ENCODE measurements around the gene TSPYL6. TPM values are rescaled to one million over a fixed set of nuclear protein-coding genes. Genes with fewer than 3 reads are reported as not detected.

Gene TSPYL6
- total and polyA plus RNA-seq, 2 donors (not counting 3 experiments of a cell fraction or from before 2014, with no cell fraction given), result 0.03 TPM; not detected in 1

- H4K20me1 ChIP-seq (replicated peaks; ENCODE audit: control insufficient read depth, extremely low read depth, insufficient read depth, low read length), result no peaks in the 10 kb centered on the region
- dilution Hi-C loops (cut with MboI; ENCODE audit: extremely low pct_ligation_motif_present, low sequenced_read_pairs), result no loop called here
- peak overlapping the region; percentile 42 for H2AFZ ChIP-seq (ENCODE audit: low read depth, low read length)
- intact Hi-C loops (cut with micrococcal nuclease), result loop anchor here (5.0 kb wide), 1 partner anchor 74 kb away; no protein-coding TSS in a partner anchor
- peaks cover 8% of the 10 kb centered on the region for H3K4me1 ChIP-seq (ENCODE audit: control insufficient read depth, extremely low read depth, insufficient read depth, low read length)
- no peaks in the 10 kb centered on the region for H3K27me3 ChIP-seq (ENCODE audit: control insufficient read depth in 2 of 2, insufficient read depth in 2 of 2, low read length in 2 of 2)
- TF ChIP-seq GATA2 (IDR thresholded peaks at IDR 0.05; ENCODE audit: insufficient read depth, insufficient read length, low read depth, low read length) (no peak), EZH2 (IDR thresholded peaks at IDR 0.05; ENCODE audit: borderline replicate concordance, low read depth, low read length, severe bottlenecking) (no peak), POLR2A (IDR thresholded peaks at IDR 0.05; ENCODE audit: low read depth, low read length) (no peak), CTCF (IDR thresholded peaks at IDR 0.05; ENCODE audit: extremely low read depth in 1 of 2, insufficient read depth in 1 of 2, low read depth in 1 of 2, low read length in 2 of 2) (no peak), MYC (IDR thresholded peaks at IDR 0.05; ENCODE audit: low read depth, low read length) (no peak), POLR2AphosphoS5 (IDR thresholded peaks at IDR 0.05; ENCODE audit: insufficient read depth, low read depth, low read length) (no peak), FOS (IDR thresholded peaks at IDR 0.05; ENCODE audit: borderline replicate concordance, insufficient read depth, low read length) (no peak), MAX (IDR thresholded peaks at IDR 0.05; ENCODE audit: insufficient read depth, insufficient read length) (no peak), JUN (IDR thresholded peaks at IDR 0.05; ENCODE audit: borderline replicate concordance, insufficient read depth, insufficient read length, low read depth) (no peak)
- H3K9me3 ChIP-seq (replicated peaks; ENCODE audit: control insufficient read depth, insufficient read depth, low read length), result no peaks in the 10 kb centered on the region
- ChIA-PET CTCF (no interaction called here), POLR2A (no interaction called here)
- no TSS peak for BruUV-seq (replicated peaks)
- peak overlapping the region; percentile 26 for H3K27ac ChIP-seq (ENCODE audit: insufficient read depth, low read depth, low read length)
- H3K36me3 ChIP-seq (ENCODE audit: control insufficient read depth in 2 of 2, extremely low read depth in 1 of 2, insufficient read depth in 2 of 2, low read length in 2 of 2), result no peaks in the 10 kb centered on the region
- no peak overlapping the region for H3K9ac ChIP-seq (replicated peaks; ENCODE audit: extremely low read depth, insufficient read depth, low read length)
- H3K4me3 ChIP-seq (replicated peaks in 1 of 3; ENCODE audit: insufficient read depth in 1 of 3, low read depth in 1 of 3, low read length in 3 of 3), result no peak overlapping the region
- DNase-seq (ENCODE audit: low read depth, low spot score) (peak; percentile 74), FAIRE-seq (peak; percentile 86)
- no peaks in the 10 kb centered on the region for H3K79me2 ChIP-seq (ENCODE audit: control insufficient read depth, insufficient read depth, low read length)
- H3K4me2 ChIP-seq (ENCODE audit: insufficient read depth, low read length), result peak overlapping the region; percentile 62
- no peaks in the 10 kb centered on the region for H3K9me1 ChIP-seq (replicated peaks; ENCODE audit: control insufficient read depth, extremely low read depth, insufficient read depth, low read length)
These were observed 29.8 kb downstream of the TSPYL6 start for GRCh38 chr2:54226260-54226659.
